Peyer's patch (tissue), 4 donors: ENCODE data around the gene C6orf47. TPM values are rescaled to one million over a fixed set of nuclear protein-coding genes. Genes with fewer than 3 reads are reported as not detected.

Experiments used
- DNase-seq, 3 donors: peaks; one replicate each; pipeline ENCODE4 v3.0.0-alpha.2; 2017 to 2019
- H3K27ac ChIP-seq, 4 donors: fragments of 200-600 bp; sonication (generic); one replicate each; pipeline ENCODE4 v1.5.1; 2016 to 2019
- H3K27me3 ChIP-seq, 2 donors: fragments of 200-600 bp; sonication (generic); one replicate each; pipeline ENCODE4 v1.5.1; 2019
- H3K36me3 ChIP-seq, 3 donors: fragments of 200-600 bp; sonication (generic); one replicate each; pipeline ENCODE4 v1.5.1; 2016 to 2019
- H3K4me1 ChIP-seq, 4 donors: fragments of 200-600 bp; sonication (generic); one replicate each; pipeline ENCODE4 v1.5.1; 2016 to 2019
- H3K4me3 ChIP-seq, 4 donors: fragments of 200-600 bp; sonication (generic); 1 replicate in 3 of 4; 2 replicates in 1 of 4; pipeline ENCODE4 v1.5.1; 2016 to 2019; ENCODE audit warnings: mild to moderate bottlenecking in 1 of 4
- H3K9me3 ChIP-seq, 4 donors: fragments of 200-600 bp; sonication (generic); one replicate each; pipeline ENCODE4 v1.5.1; 2016 to 2019; ENCODE audit warnings: mild to moderate bottlenecking in 1 of 4
- CTCF ChIP-seq, 6 experiments: fragments of 450-650 bp in 4 of 6; fragments of 200-600 bp in 2 of 6; sonication (generic) in 1 of 6; IDR thresholded peaks; one replicate each; pipeline ENCODE4 v1.5.1; 2017 to 2019; ENCODE audit warnings: antibody characterized with exemption in 6 of 6, mild to moderate bottlenecking in 3 of 6, moderate library complexity in 1 of 6
- POLR2A ChIP-seq, 2 donors: fragments of 450-650 bp; IDR thresholded peaks; one replicate each; pipeline ENCODE4 v1.5.1; 2017; ENCODE audit warnings: antibody characterized with exemption in 2 of 2, mild to moderate bottlenecking in 2 of 2, moderate library complexity in 2 of 2
- small RNA-seq, 2 donors: library from RNA; depleted of rRNA; stranded (forward); fragments of <200 nt; gene quantifications; one replicate each; pipeline ENCODE3, GENCODE V24; 2016
- total RNA-seq, 4 donors: library from RNA; depleted of rRNA; stranded (reverse); fragments of >200 nt; gene quantifications; one replicate each; pipeline ENCODE4 v1.1.0, GENCODE V29; 2016

The C6orf47 gene
- total RNA-seq, 4 donors from 2014 or later = 26.4 to 46.7 (median 37.2) TPM

DNA sequence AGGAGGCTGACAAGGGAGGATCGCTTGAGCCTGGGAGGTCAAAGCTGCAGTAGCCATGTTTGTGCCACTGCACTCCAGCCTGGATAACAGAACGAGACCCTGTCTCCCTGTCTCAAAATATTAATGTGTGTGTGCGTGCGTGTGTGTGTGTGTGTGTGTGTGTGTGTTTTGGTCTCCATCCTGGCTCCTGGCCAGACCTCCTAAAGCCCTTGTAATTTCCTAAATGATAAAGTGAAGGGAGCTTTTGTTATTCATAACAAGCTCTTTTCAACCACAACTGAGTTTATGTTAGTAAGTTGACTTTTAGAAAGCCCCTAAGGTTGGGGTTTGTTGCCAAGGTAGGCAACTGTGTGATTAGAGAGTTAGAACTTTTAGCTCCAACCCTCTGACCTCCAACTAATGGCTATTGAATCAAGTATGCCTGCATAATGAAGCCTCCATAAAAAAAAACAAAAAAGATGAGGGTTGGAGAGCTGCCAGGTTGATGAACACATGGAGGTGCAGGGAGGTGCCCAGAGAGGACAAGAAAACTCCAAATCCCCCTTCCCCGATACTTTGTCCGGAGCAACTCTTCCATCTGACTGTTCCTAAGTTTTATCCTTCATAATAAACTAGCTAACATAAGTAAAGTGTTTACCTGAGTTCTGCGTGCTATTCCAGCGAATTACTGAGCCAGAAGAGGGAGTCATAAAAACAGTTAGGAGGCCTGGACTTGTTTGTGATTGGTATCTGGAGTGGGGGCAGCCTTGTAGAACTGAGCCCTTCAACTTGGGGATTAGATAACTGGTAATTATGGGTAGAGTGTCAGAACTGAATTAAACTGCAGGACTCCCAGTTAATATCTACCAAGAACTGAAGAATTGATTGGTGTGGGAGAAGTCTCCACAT lies 50.8 kb downstream of the C6orf47 start:
- H3K27ac ChIP-seq = no peak overlapping the region
- H3K9me3 ChIP-seq = no peaks in the 10 kb centered on the region
- TF ChIP-seq CTCF (IDR thresholded peaks at IDR 0.05) = no peak
- TF ChIP-seq POLR2A (IDR thresholded peaks at IDR 0.05) = no peak
- no peak for DNase-seq
- H3K27me3 ChIP-seq = no peaks in the 10 kb centered on the region
- peaks cover 0 to 8% (median 0%) of the 10 kb centered on the region in 4 donors for H3K4me1 ChIP-seq
- H3K36me3 ChIP-seq = no peaks in the 10 kb centered on the region
- H3K4me3 ChIP-seq = no peak overlapping the region

Small RNA genes lying within 50 kb of the gene (small RNA-seq; reads per million reads assigned to genes)
- 0 to 0.47 reads per million in 2 donors for gene MIR4646
- 0 reads per million in 2 donors for gene MIR6832
- gene RF00019 = 0 reads per million in 2 donors
- 9.9 to 24.7 reads per million in 2 donors for gene SNORA38
- 0 reads per million in 2 donors for gene UQCRHP1

Other genes with a start within 250 kb of the C6orf47 start
- 1 to 10 TPM; 4.7 to 9.9 (median 8.0) TPM for gene MICB, start 162.6 kb downstream of the C6orf47 start, total RNA-seq
- gene MCCD1, start 131.8 kb downstream of the C6orf47 start, total RNA-seq = not detected
- gene DDX39B, start 118.8 kb downstream of the C6orf47 start, total RNA-seq = 1,000 to 10,000 TPM in 1 of 4 donors, 100 to 1,000 TPM in 3; 161 to 1,087 (median 280) TPM
- not detected for gene ATP6V1G2, start 114.2 kb downstream of the C6orf47 start, total RNA-seq
- 10 to 100 TPM; 20.0 to 34.5 (median 30.1) TPM for gene NFKBIL1, start 113.2 kb downstream of the C6orf47 start, total RNA-seq
- not detected for gene LTA, start 88.5 kb downstream of the C6orf47 start, total RNA-seq
- 1 to 10 TPM in 1 of 4 donors, under 1 TPM in 1, not detected in 2; 0.67 to 3.4 TPM for gene TNF, start 85.2 kb downstream of the C6orf47 start, total RNA-seq
- 10 to 100 TPM in 1 of 4 donors, not detected in 3; 14.9 TPM for gene LTB, start 78.4 kb downstream of the C6orf47 start, total RNA-seq
- gene LST1, start 74.5 kb downstream of the C6orf47 start, total RNA-seq = 10 to 100 TPM in 1 of 4 donors, 1 to 10 TPM in 1, not detected in 2; 2.5 to 11.6 TPM
- not detected for gene NCR3, start 67.8 kb downstream of the C6orf47 start, total RNA-seq
- 100 to 1,000 TPM in 1 of 4 donors, 10 to 100 TPM in 1, 1 to 10 TPM in 2; 6.1 to 112 (median 11.2) TPM for gene AIF1, start 45.5 kb downstream of the C6orf47 start, total RNA-seq
- gene PRRC2A, start 40.1 kb downstream of the C6orf47 start, total RNA-seq = 100 to 1,000 TPM in 3 of 4 donors, 10 to 100 TPM in 1; 67.1 to 133 (median 126) TPM
- 100 to 1,000 TPM; 242 to 421 (median 323) TPM for gene BAG6, start 8.1 kb downstream of the C6orf47 start, total RNA-seq
- gene APOM, start 4.9 kb downstream of the C6orf47 start, total RNA-seq = 10 to 100 TPM in 3 of 4 donors, not detected in 1; 10.0 to 34.9 (median 10.9) TPM
- gene GPANK1, start 4.2 kb upstream of the C6orf47 start, total RNA-seq = 10 to 100 TPM; 29.4 to 63.5 (median 41.9) TPM
- gene CSNK2B, start 5.3 kb upstream of the C6orf47 start, total RNA-seq = 100 to 1,000 TPM; 209 to 243 (median 227) TPM
- 10 to 100 TPM in 3 of 4 donors, 1 to 10 TPM in 1; 7.2 to 25.6 (median 19.7) TPM for gene LY6G5B, start 9.2 kb upstream of the C6orf47 start, total RNA-seq
- not detected for gene LY6G5C, start 20.3 kb upstream of the C6orf47 start, total RNA-seq
- gene ABHD16A, start 42.5 kb upstream of the C6orf47 start, total RNA-seq = 10 to 100 TPM; 44.1 to 92.6 (median 63.1) TPM
- gene LY6G6F, start 46.1 kb upstream of the C6orf47 start, total RNA-seq = not detected
- not detected for gene LY6G6D, start 54.6 kb upstream of the C6orf47 start, total RNA-seq
- not detected for gene LY6G6C, start 61.0 kb upstream of the C6orf47 start, total RNA-seq
- not detected for gene MPIG6B, start 62.6 kb upstream of the C6orf47 start, total RNA-seq
- gene DDAH2, start 68.5 kb upstream of the C6orf47 start, total RNA-seq = 100 to 1,000 TPM in 1 of 4 donors, 10 to 100 TPM in 3; 25.6 to 136 (median 53.3) TPM
- gene CLIC1, start 75.8 kb upstream of the C6orf47 start, total RNA-seq = 100 to 1,000 TPM; 207 to 307 (median 270) TPM
- gene MSH5, start 79.2 kb upstream of the C6orf47 start, total RNA-seq = 10 to 100 TPM; 21.4 to 72.6 (median 46.1) TPM
- 10 to 100 TPM in 1 of 4 donors, 1 to 10 TPM in 3; 6.6 to 10.3 (median 9.5) TPM for gene SAPCD1, start 101.9 kb upstream of the C6orf47 start, total RNA-seq
- 10 to 100 TPM in 3 of 4 donors, not detected in 1; 16.8 to 26.0 (median 19.7) TPM for gene VWA7, start 116.5 kb upstream of the C6orf47 start, total RNA-seq
- 10 to 100 TPM; 33.9 to 53.6 (median 44.7) TPM for gene VARS1, start 135.0 kb upstream of the C6orf47 start, total RNA-seq
- 10 to 100 TPM; 11.8 to 42.9 (median 19.1) TPM for gene LSM2, start 146.2 kb upstream of the C6orf47 start, total RNA-seq
- gene HSPA1L, start 154.5 kb upstream of the C6orf47 start, total RNA-seq = 1 to 10 TPM in 2 of 4 donors, under 1 TPM in 1, not detected in 1; 0.88 to 1.7 (median 1.5) TPM
- 100 to 1,000 TPM in 1 of 4 donors, 10 to 100 TPM in 3; 38.1 to 123 (median 67.0) TPM for gene HSPA1A, start 154.8 kb upstream of the C6orf47 start, total RNA-seq
- gene HSPA1B, start 167.0 kb upstream of the C6orf47 start, total RNA-seq = 100 to 1,000 TPM in 3 of 4 donors, 10 to 100 TPM in 1; 85.7 to 199 (median 146) TPM
- 100 to 1,000 TPM in 1 of 4 donors, 10 to 100 TPM in 3; 11.6 to 100 (median 81.8) TPM for gene NEU1, start 202.0 kb upstream of the C6orf47 start, total RNA-seq
- gene SLC44A4, start 218.2 kb upstream of the C6orf47 start, total RNA-seq = 100 to 1,000 TPM in 3 of 4 donors, 10 to 100 TPM in 1; 64.4 to 508 (median 436) TPM
- 10 to 100 TPM; 25.0 to 75.1 (median 50.6) TPM for gene EHMT2, start 236.9 kb upstream of the C6orf47 start, total RNA-seq
- 1 to 10 TPM in 3 of 4 donors, not detected in 1; 1.0 to 5.0 (median 1.9) TPM for gene ZBTB12, start 241.3 kb upstream of the C6orf47 start, total RNA-seq